OCI-LY3 (cell line): ENCODE data around the gene ZNF710.

Experiments used
- H2AFZ ChIP-seq: fragments of 200-600, 300-600 bp; shearing (Covaris generic); 2 replicates; pipeline ENCODE4 v1.6.0; 2014; ENCODE audit warnings: antibody characterized with exemption, low read depth, low read length
- H3K27ac ChIP-seq: fragments of 200-600, 300-600 bp; sonication (generic); 2 replicates; pipeline ENCODE4 v1.5.1; 2014; ENCODE audit warnings: mild to moderate bottlenecking, low read length, moderate library complexity, mixed read lengths
- H3K27me3 ChIP-seq: fragments of 200-600, 300-600 bp; sonication (generic); 2 replicates; pipeline ENCODE4 v1.6.1; 2014; ENCODE audit warnings: low read depth, low read length, mixed read lengths
- H3K36me3 ChIP-seq: fragments of 200-600, 300-600 bp; sonication (generic); replicated peaks from 2 replicates; pipeline ENCODE3; 2014; ENCODE audit warnings: low read depth, low read length, mixed read lengths
- H3K4me1 ChIP-seq: fragments of 300-600, 200-600 bp; sonication (generic); 2 replicates; pipeline ENCODE4 v1.6.1; 2014; ENCODE audit warnings: low read length, mixed read lengths
- H3K4me2 ChIP-seq: fragments of 200-600, 300-600 bp; sonication (generic); 2 replicates; pipeline ENCODE4 v1.6.1; 2014; ENCODE audit warnings: low read length, mixed read lengths
- H3K4me3 ChIP-seq: fragments of 300-600, 200-600 bp; sonication (generic); 2 replicates; pipeline ENCODE4 v1.5.1; 2014; ENCODE audit warnings: antibody characterized with exemption, mild to moderate bottlenecking, low read length, moderate library complexity
- H3K79me2 ChIP-seq: fragments of 300-600, 200-600 bp; shearing (Covaris generic); 2 replicates; pipeline ENCODE4 v1.6.1; 2014; ENCODE audit warnings: mild to moderate bottlenecking, low read length, mixed read lengths
- H3K9ac ChIP-seq: fragments of 300-600, 200-600 bp; shearing (Covaris generic); 2 replicates; pipeline ENCODE4 v1.6.0; 2014; ENCODE audit warnings: mild to moderate bottlenecking, low read length, moderate library complexity
- H3K9me3 ChIP-seq: fragments of 200-600, 300-600 bp; shearing (Covaris generic); 2 replicates; pipeline ENCODE4 v1.6.1; 2014; ENCODE audit warnings: low read length, mixed read lengths; ENCODE audit not compliant: insufficient read depth
- H4K20me1 ChIP-seq: fragments of 200-600, 300-600 bp; sonication (generic); 2 replicates; pipeline ENCODE4 v1.6.1; 2016; ENCODE audit warnings: low read length, mixed read lengths; ENCODE audit not compliant: insufficient read depth
- CTCF ChIP-seq: fragments of 200-600, 300-600 bp; sonication (generic); IDR thresholded peaks from 2 replicates; pipeline ENCODE4 v1.5.1; 2014; ENCODE audit warnings: antibody characterized with exemption, low read length, low read depth
- EZH2phosphoT487 ChIP-seq: fragments of 200-600 bp; shearing (Covaris generic); IDR thresholded peaks from 2 replicates; pipeline ENCODE4 v1.6.1; 2018; ENCODE audit warnings: antibody characterized with exemption, mixed run types, low read depth

The ZNF710 gene

GRCh38 chr15:90008607-90009006 is 7.5 kb downstream of the ZNF710 start:
- Histone ChIP-seq H3K4me2 (no peak overlapping the region), H2AFZ (no peak overlapping the region), H3K9ac (no peak overlapping the region), H4K20me1 (peaks cover 54% of the 10 kb centered on the region), H3K4me1 (peaks cover 43% of the 10 kb centered on the region), H3K27me3 (no peaks in the 10 kb centered on the region), H3K27ac (no peak overlapping the region), H3K36me3 (peaks cover 90% of the 10 kb centered on the region), H3K79me2 (peaks cover 100% of the 10 kb centered on the region), H3K9me3 (peaks cover 10% of the 10 kb centered on the region; the same call in 1 of the 2 replicates), H3K4me3 (no peak overlapping the region)
- TF ChIP-seq CTCF (no peak), EZH2phosphoT487 (no peak)

- peaks cover 10% of the 10 kb centered on the region; the same call in 1 of the 2 replicates for H3K9me3 ChIP-seq
- H3K4me1 ChIP-seq, result peaks cover 35% of the 10 kb centered on the region
- H3K9ac ChIP-seq, result no peak overlapping the region
- TF ChIP-seq EZH2phosphoT487 (no peak), CTCF (no peak)
- no peak overlapping the region for H3K4me3 ChIP-seq
- H3K27me3 ChIP-seq, result no peaks in the 10 kb centered on the region
- peaks cover 61% of the 10 kb centered on the region for H4K20me1 ChIP-seq
- no peak overlapping the region for H3K27ac ChIP-seq
- peaks cover 86% of the 10 kb centered on the region for H3K36me3 ChIP-seq
- H3K4me2 ChIP-seq, result no peak overlapping the region
- H2AFZ ChIP-seq, result no peak overlapping the region
- H3K79me2 ChIP-seq, result peaks cover 100% of the 10 kb centered on the region
Observed at GRCh38 chr15:90009301-90010022, 8.3 kb downstream of the ZNF710 start.

- Histone ChIP-seq H3K79me2 (peaks cover 100% of the 10 kb centered on the region), H3K4me2 (no peak overlapping the region), H3K27me3 (no peaks in the 10 kb centered on the region), H3K27ac (no peak overlapping the region), H3K36me3 (peaks cover 73% of the 10 kb centered on the region), H4K20me1 (peaks cover 68% of the 10 kb centered on the region), H3K9me3 (peaks cover 10% of the 10 kb centered on the region; the same call in 1 of the 2 replicates), H3K9ac (no peak overlapping the region), H2AFZ (no peak overlapping the region), H3K4me1 (peaks cover 13% of the 10 kb centered on the region), H3K4me3 (no peak overlapping the region)
- TF ChIP-seq EZH2phosphoT487 (no peak), CTCF (no peak)
Observed at GRCh38 chr15:90011705-90012104, 10.6 kb downstream of the ZNF710 start.

- Histone ChIP-seq H3K9me3 (peaks cover 10% of the 10 kb centered on the region; the same call in 1 of the 2 replicates), H3K27me3 (no peaks in the 10 kb centered on the region), H3K4me2 (no peak overlapping the region), H3K4me3 (no peak overlapping the region), H4K20me1 (peaks cover 69% of the 10 kb centered on the region), H2AFZ (no peak overlapping the region), H3K9ac (no peak overlapping the region), H3K27ac (no peak overlapping the region), H3K36me3 (peaks cover 70% of the 10 kb centered on the region), H3K4me1 (no peaks in the 10 kb centered on the region), H3K79me2 (peaks cover 100% of the 10 kb centered on the region)
- TF ChIP-seq CTCF, result no peak
Observed at GRCh38 chr15:90013503-90013937, 12.4 kb downstream of the ZNF710 start.
